Measurements from ENCODE around the gene MLC1. TPM values are rescaled to one million over a fixed set of nuclear protein-coding genes. Genes with fewer than 3 reads are reported as not detected.

The MLC1 gene
- total RNA-seq, 1 donor = under 0.01 TPM

- Histone ChIP-seq H3K36me3 (ENCODE audit: insufficient read depth, low read length) (no peaks in the 10 kb centered on the region), H3K4me1 (ENCODE audit: insufficient read depth, low read length) (peaks cover under 1% of the 10 kb centered on the region), H3K27me3 (ENCODE audit: insufficient read depth, low read length) (peaks cover 20% of the 10 kb centered on the region), H3K4me3 (ENCODE audit: insufficient read depth, low read length) (no peak overlapping the region), H2AFZ (ENCODE audit: low read length) (no peak overlapping the region), H3K4me2 (ENCODE audit: insufficient read depth, low read length) (no peak overlapping the region), H3K79me2 (ENCODE audit: insufficient read depth, low read length) (no peaks in the 10 kb centered on the region), H3K27ac (ENCODE audit: low read depth, low read length) (no peak overlapping the region), H3K9me3 (ENCODE audit: low read depth, low read length) (no peaks in the 10 kb centered on the region), H4K20me1 (ENCODE audit: insufficient read depth, low read length) (no peaks in the 10 kb centered on the region)
- peak; percentile 87 for DNase-seq (ENCODE audit: insufficient read length, low spot score, missing footprints)
- TF ChIP-seq CTCF (IDR thresholded peaks at IDR 0.05; ENCODE audit: extremely low read depth, low read depth, low read length) = no peak
These were observed 3.6 kb downstream of the MLC1 start for GRCh38 chr22:50081426-50082196.

- Histone ChIP-seq H3K27ac (ENCODE audit: low read depth, low read length) (no peak overlapping the region), H2AFZ (ENCODE audit: low read length) (no peak overlapping the region), H3K36me3 (ENCODE audit: insufficient read depth, low read length) (no peaks in the 10 kb centered on the region), H3K9me3 (ENCODE audit: low read depth, low read length) (no peaks in the 10 kb centered on the region), H4K20me1 (ENCODE audit: insufficient read depth, low read length) (no peaks in the 10 kb centered on the region), H3K27me3 (ENCODE audit: insufficient read depth, low read length) (peaks cover 20% of the 10 kb centered on the region), H3K4me2 (ENCODE audit: insufficient read depth, low read length) (no peak overlapping the region), H3K4me1 (ENCODE audit: insufficient read depth, low read length) (no peaks in the 10 kb centered on the region), H3K4me3 (ENCODE audit: insufficient read depth, low read length) (no peak overlapping the region), H3K79me2 (ENCODE audit: insufficient read depth, low read length) (no peaks in the 10 kb centered on the region)
- TF ChIP-seq CTCF (IDR thresholded peaks at IDR 0.05; ENCODE audit: extremely low read depth, low read depth, low read length) = no peak
- DNase-seq (ENCODE audit: insufficient read length, low spot score, missing footprints) = peak; percentile 52
These were observed 5.2 kb downstream of the MLC1 start for GRCh38 chr22:50080077-50080465.

GRCh38 chr22:50078761-50079160 lies 6.5 kb downstream of the MLC1 start:
- H3K27ac ChIP-seq (ENCODE audit: low read depth, low read length) = no peak overlapping the region
- no peaks in the 10 kb centered on the region for H3K9me3 ChIP-seq (ENCODE audit: low read depth, low read length)
- H3K79me2 ChIP-seq (ENCODE audit: insufficient read depth, low read length) = no peaks in the 10 kb centered on the region
- peaks cover 20% of the 10 kb centered on the region for H3K27me3 ChIP-seq (ENCODE audit: insufficient read depth, low read length)
- H3K36me3 ChIP-seq (ENCODE audit: insufficient read depth, low read length) = no peaks in the 10 kb centered on the region
- no peaks in the 10 kb centered on the region for H4K20me1 ChIP-seq (ENCODE audit: insufficient read depth, low read length)
- H3K4me2 ChIP-seq (ENCODE audit: insufficient read depth, low read length) = no peak overlapping the region
- TF ChIP-seq CTCF (IDR thresholded peaks at IDR 0.05; ENCODE audit: extremely low read depth, low read depth, low read length) = no peak
- no peak overlapping the region for H3K4me3 ChIP-seq (ENCODE audit: insufficient read depth, low read length)
- H3K4me1 ChIP-seq (ENCODE audit: insufficient read depth, low read length) = no peaks in the 10 kb centered on the region
- peak; percentile 79 for DNase-seq (ENCODE audit: insufficient read length, low spot score, missing footprints)
- no peak overlapping the region for H2AFZ ChIP-seq (ENCODE audit: low read length)

- no peak for DNase-seq (ENCODE audit: insufficient read length, low spot score, missing footprints)
- TF ChIP-seq CTCF (IDR thresholded peaks at IDR 0.05; ENCODE audit: extremely low read depth, low read depth, low read length) = no peak
- Histone ChIP-seq H4K20me1 (ENCODE audit: insufficient read depth, low read length) (no peaks in the 10 kb centered on the region), H3K4me2 (ENCODE audit: insufficient read depth, low read length) (no peak overlapping the region), H3K4me3 (ENCODE audit: insufficient read depth, low read length) (no peak overlapping the region), H3K9me3 (ENCODE audit: low read depth, low read length) (no peaks in the 10 kb centered on the region), H2AFZ (ENCODE audit: low read length) (no peak overlapping the region), H3K79me2 (ENCODE audit: insufficient read depth, low read length) (no peaks in the 10 kb centered on the region), H3K27ac (ENCODE audit: low read depth, low read length) (no peak overlapping the region), H3K4me1 (ENCODE audit: insufficient read depth, low read length) (no peaks in the 10 kb centered on the region), H3K36me3 (ENCODE audit: insufficient read depth, low read length) (no peaks in the 10 kb centered on the region), H3K27me3 (ENCODE audit: insufficient read depth, low read length) (peaks cover 18% of the 10 kb centered on the region)
These were observed 7.0 kb downstream of the MLC1 start for GRCh38 chr22:50078246-50078645.

Measured in osteoblast (primary cell).